ENCODE data around the gene SMYD3. TPM values are rescaled to one million over a fixed set of nuclear protein-coding genes. Genes with fewer than 3 reads are reported as not detected.

Gene SMYD3
- total and polyA plus RNA-seq, 2 of the 13 experiments (the other 11 are each of a cell fraction or from before 2014, with no cell fraction given): 27.7 to 35.8 TPM

DNA sequence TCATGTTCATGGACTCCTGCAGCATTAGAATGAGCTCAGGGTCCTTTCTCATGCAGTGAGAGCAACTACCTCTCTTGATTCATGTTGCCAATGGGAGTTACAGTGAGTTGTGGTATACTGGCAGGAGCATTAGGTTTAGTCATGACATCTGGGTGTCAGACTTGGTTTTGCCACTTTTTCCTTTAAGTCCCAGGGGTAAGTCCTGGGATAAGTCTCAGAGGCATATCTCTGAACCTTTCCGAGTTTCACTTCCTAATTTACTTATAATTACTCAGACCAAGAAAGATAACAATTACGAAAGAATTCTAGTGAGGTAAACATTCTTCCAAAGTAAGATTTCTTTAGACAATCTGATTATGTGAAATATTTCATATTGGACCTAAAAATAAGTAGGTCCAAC lies 606.0 kb downstream of the SMYD3 start:
- H3K4me2 ChIP-seq (ENCODE audit: low read depth, low read length): no peak overlapping the region
- no TSS peak for BruUV-seq (replicated peaks)
- DNase-seq (ENCODE audit: low spot score) (no peak), FAIRE-seq (no peak), ATAC-seq (no peak)
- intact Hi-C loops (cut with micrococcal nuclease; ENCODE audit: unreplicated experiment) (no loop called here), in situ Hi-C loops (cut with HindIII; ENCODE audit: extremely low pct_ligation_motif_present, low pct_unique_long_range_greater_than_20kb) (no loop called here)
- H4K20me1 ChIP-seq (ENCODE audit: insufficient read depth, low read length): no peaks in the 10 kb centered on the region
- H3K9me3 ChIP-seq (ENCODE audit: low read length): no peaks in the 10 kb centered on the region
- H2AFZ ChIP-seq (ENCODE audit: low read length): no peak overlapping the region
- H3K9ac ChIP-seq (ENCODE audit: insufficient read depth, low read depth, low read length): no peak overlapping the region
- H3K27me3 ChIP-seq (ENCODE audit: control insufficient read depth in 1 of 2, insufficient read depth in 2 of 2, low read length in 2 of 2): no peaks in the 10 kb centered on the region
- H3K4me3 ChIP-seq (replicated peaks in 1 of 3; ENCODE audit: insufficient read depth in 1 of 3, low read depth in 2 of 3, low read length in 3 of 3): no peak overlapping the region
- ChIA-PET POLR2A (no interaction called here), CTCF (ENCODE audit: low intra/inter-chr PET ratio, low total read pairs) (no interaction called here)
- no peak overlapping the region for H3K27ac ChIP-seq (ENCODE audit: extremely low read length, insufficient read depth, low read length)
- WGBS (ENCODE audit: low lambda C conversion rate): 97% methylated on average over 2 of the region's 2 CpGs
- H3K36me3 ChIP-seq (replicated peaks in 1 of 2; ENCODE audit: control insufficient read depth in 1 of 2, insufficient read depth in 2 of 2, low read length in 2 of 2): no peaks in the 10 kb centered on the region
- H3K4me1 ChIP-seq (ENCODE audit: insufficient read depth, low read length): no peaks in the 10 kb centered on the region
- no peaks in the 10 kb centered on the region for H3K79me2 ChIP-seq (ENCODE audit: insufficient read depth, low read length)
- TF ChIP-seq, protein P1, sequence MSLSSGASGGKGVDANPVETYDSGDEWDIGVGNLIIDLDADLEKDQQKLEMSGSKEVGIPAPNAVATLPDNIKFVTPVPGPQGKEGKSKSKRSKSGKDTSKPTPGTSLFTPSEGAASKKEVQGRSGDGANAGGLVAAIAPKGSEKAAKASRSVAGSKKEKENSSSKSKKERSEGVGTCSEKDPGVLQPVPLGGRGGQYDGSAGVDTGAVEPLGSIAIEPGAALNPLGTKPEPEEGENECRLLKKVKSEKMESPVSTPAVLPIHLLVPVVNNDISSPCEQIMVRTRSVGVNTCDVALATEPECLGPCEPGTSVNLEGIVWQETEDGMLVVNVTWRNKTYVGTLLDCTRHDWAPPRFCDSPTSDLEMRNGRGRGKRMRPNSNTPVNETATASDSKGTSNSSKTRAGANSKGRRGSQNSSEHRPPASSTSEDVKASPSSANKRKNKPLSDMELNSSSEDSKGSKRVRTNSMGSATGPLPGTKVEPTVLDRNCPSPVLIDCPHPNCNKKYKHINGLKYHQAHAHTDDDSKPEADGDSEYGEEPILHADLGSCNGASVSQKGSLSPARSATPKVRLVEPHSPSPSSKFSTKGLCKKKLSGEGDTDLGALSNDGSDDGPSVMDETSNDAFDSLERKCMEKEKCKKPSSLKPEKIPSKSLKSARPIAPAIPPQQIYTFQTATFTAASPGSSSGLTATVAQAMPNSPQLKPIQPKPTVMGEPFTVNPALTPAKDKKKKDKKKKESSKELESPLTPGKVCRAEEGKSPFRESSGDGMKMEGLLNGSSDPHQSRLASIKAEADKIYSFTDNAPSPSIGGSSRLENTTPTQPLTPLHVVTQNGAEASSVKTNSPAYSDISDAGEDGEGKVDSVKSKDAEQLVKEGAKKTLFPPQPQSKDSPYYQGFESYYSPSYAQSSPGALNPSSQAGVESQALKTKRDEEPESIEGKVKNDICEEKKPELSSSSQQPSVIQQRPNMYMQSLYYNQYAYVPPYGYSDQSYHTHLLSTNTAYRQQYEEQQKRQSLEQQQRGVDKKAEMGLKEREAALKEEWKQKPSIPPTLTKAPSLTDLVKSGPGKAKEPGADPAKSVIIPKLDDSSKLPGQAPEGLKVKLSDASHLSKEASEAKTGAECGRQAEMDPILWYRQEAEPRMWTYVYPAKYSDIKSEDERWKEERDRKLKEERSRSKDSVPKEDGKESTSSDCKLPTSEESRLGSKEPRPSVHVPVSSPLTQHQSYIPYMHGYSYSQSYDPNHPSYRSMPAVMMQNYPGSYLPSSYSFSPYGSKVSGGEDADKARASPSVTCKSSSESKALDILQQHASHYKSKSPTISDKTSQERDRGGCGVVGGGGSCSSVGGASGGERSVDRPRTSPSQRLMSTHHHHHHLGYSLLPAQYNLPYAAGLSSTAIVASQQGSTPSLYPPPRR (CRISPR knock-in tag; IDR thresholded peaks at IDR 0.05; ENCODE audit: borderline replicate concordance): no peak
- TF ChIP-seq ZNF563 (CRISPR knock-in tag; IDR thresholded peaks at IDR 0.05) (no peak), ZSCAN25 (CRISPR knock-in tag; IDR thresholded peaks at IDR 0.05) (no peak), ZNF530 (CRISPR knock-in tag; IDR thresholded peaks at IDR 0.05; ENCODE audit: low read depth) (no peak), ZNF598 (CRISPR knock-in tag; IDR thresholded peaks at IDR 0.05; ENCODE audit: borderline replicate concordance) (no peak), SRSF9 (IDR thresholded peaks at IDR 0.05; ENCODE audit: borderline replicate concordance, insufficient read depth, low read depth, low read length, poor library complexity, severe bottlenecking) (no peak), ZNF567 (CRISPR knock-in tag; IDR thresholded peaks at IDR 0.05; ENCODE audit: borderline replicate concordance) (no peak), CEBPZ (IDR thresholded peaks at IDR 0.05; ENCODE audit: low read length) (no peak)
